Heart left ventricle (tissue), 13 donors: Measurements from ENCODE around the gene FAM20B.

Experiments
- POLR2A ChIP-seq, 2 donors: fragments of 450-650 bp; IDR thresholded peaks; one replicate each; pipeline ENCODE4 v1.6.1; 2017; ENCODE audit warnings: antibody characterized with exemption in 2 of 2, mild to moderate bottlenecking in 2 of 2, moderate library complexity in 2 of 2
- TF ChIP-seq, protein P1 (sequence below), 12 donors: fragments of 200-600 bp; sonication (generic) in 4 of 12; IDR thresholded peaks; one replicate each; pipeline versions ENCODE4 v1.5.0 to v1.8.0; 2018 to 2022; ENCODE audit warnings: antibody characterized with exemption in 12 of 12, mild to moderate bottlenecking in 5 of 12
- donor health status: ischemic (EF 13 %, LVEDD 7.1; RV severe dilation, severe dysfunction).
- donor health status: DM: no; HTN: yes; CAD: no.
- donor health status: DM: no; HTN: no; CAD: no.
- donor health status: ischemic (EF 25% LVEDD 6.9; RV normal size, moderate dysfunction).
- donor health status: ischemic (EF 25% LVEDD 5.7; RV mildly dilated, moderate dysfunction).
- donor health status: ischemic (EF 35%, LVEDD 5.7; RV mildly dilated, moderate dysfunction).
- donor health status: nonischemic (EF 11% LVEDD 7.7; RV severe dilation, severe dysfunction).
- donor health status: DM: yes; HTN: yes; CAD: no.
- donor health status: PGD.
- donor health status: ischemic (EF 29% LVEDD 5.4; RV normal size, mild dysfunction).
- donor health status: nonischemic (EF 23%, LVEDD 6.1; RV moderate dilation, normal function).

DNA sequence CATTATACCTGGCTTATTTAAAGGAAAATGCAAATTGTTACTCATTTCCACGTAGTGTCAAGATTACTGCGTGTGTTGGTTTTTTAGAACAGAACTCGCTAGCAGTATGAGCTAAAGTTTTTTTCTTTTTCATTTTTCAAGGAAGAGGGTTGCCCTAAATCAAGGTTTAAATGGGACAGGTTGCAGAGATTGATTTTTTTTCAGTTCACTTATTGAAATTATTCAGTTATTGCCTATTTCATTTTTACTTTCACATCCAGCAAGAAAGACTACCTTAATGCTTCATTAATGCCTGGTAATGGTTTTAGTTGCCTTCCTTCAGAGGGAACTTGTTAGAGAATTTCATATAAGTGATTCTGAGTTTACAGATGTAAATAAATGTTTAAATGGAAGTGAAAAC, 5.6 kb downstream of the FAM20B start:
- TF ChIP-seq POLR2A (IDR thresholded peaks at IDR 0.05), result no peak
- TF ChIP-seq, protein P1, sequence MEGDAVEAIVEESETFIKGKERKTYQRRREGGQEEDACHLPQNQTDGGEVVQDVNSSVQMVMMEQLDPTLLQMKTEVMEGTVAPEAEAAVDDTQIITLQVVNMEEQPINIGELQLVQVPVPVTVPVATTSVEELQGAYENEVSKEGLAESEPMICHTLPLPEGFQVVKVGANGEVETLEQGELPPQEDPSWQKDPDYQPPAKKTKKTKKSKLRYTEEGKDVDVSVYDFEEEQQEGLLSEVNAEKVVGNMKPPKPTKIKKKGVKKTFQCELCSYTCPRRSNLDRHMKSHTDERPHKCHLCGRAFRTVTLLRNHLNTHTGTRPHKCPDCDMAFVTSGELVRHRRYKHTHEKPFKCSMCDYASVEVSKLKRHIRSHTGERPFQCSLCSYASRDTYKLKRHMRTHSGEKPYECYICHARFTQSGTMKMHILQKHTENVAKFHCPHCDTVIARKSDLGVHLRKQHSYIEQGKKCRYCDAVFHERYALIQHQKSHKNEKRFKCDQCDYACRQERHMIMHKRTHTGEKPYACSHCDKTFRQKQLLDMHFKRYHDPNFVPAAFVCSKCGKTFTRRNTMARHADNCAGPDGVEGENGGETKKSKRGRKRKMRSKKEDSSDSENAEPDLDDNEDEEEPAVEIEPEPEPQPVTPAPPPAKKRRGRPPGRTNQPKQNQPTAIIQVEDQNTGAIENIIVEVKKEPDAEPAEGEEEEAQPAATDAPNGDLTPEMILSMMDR (IDR thresholded peaks at IDR 0.05), result no peak
